ENCODE measurements around the gene GPRIN3.
A peak's percentile ranks its signal among the peaks of the same experiment; 100 is the strongest.
"Not testable (repeated sequence)": the region's sequence is repeated elsewhere in the genome, so short reads cannot be mapped to it uniquely, and the experiment has no call there.

The GPRIN3 gene

GRCh38 chr4:89288430-89288829 lies 19.2 kb downstream of the GPRIN3 start:
- DNase-seq = no peak

GRCh38 chr4:89287945-89288344 lies 19.7 kb downstream of the GPRIN3 start:
- no peak for DNase-seq

- DNase-seq = no peak
Observed at GRCh38 chr4:89285745-89286144, 21.9 kb downstream of the GPRIN3 start.

- DNase-seq = no peak
Observed at GRCh38 chr4:89284828-89285227, 22.8 kb downstream of the GPRIN3 start.

- no peak for DNase-seq
Observed at GRCh38 chr4:89284020-89284424, 23.6 kb downstream of the GPRIN3 start.

- DNase-seq = no peak
Observed at GRCh38 chr4:89283226-89284009, 24.2 kb downstream of the GPRIN3 start.

GRCh38 chr4:89279385-89279784 lies 28.2 kb downstream of the GPRIN3 start:
- DNase-seq = no peak

GRCh38 chr4:89277412-89277811 lies 30.2 kb downstream of the GPRIN3 start:
- no peak for DNase-seq

- DNase-seq = no peak
Observed at GRCh38 chr4:89276296-89276695, 31.3 kb downstream of the GPRIN3 start.

- DNase-seq = no peak
Observed at GRCh38 chr4:89275587-89275986, 32.0 kb downstream of the GPRIN3 start.

GRCh38 chr4:89273741-89274141 lies 33.9 kb downstream of the GPRIN3 start:
- DNase-seq = no peak

GRCh38 chr4:89270792-89271191 lies 36.8 kb downstream of the GPRIN3 start:
- DNase-seq = no peak

GRCh38 chr4:89269121-89269666 lies 38.4 kb downstream of the GPRIN3 start:
- no peak for DNase-seq

- DNase-seq = no peak
Observed at GRCh38 chr4:89268679-89269078, 38.9 kb downstream of the GPRIN3 start.

- DNase-seq = no peak
Observed at GRCh38 chr4:89267846-89268245, 39.8 kb downstream of the GPRIN3 start.

GRCh38 chr4:89267392-89267791 lies 40.2 kb downstream of the GPRIN3 start:
- no peak for DNase-seq

GRCh38 chr4:89266128-89266527 lies 41.5 kb downstream of the GPRIN3 start:
- no peak for DNase-seq

- no peak for DNase-seq
Observed at GRCh38 chr4:89263265-89263664, 44.3 kb downstream of the GPRIN3 start.

- no peak for DNase-seq
Observed at GRCh38 chr4:89259301-89260028, 48.1 kb downstream of the GPRIN3 start.

- no peak for DNase-seq
Observed at GRCh38 chr4:89258506-89258905, 49.1 kb downstream of the GPRIN3 start.

GRCh38 chr4:89257376-89257775 lies 50.2 kb downstream of the GPRIN3 start:
- DNase-seq = peak; percentile 7

- no peak for DNase-seq
Observed at GRCh38 chr4:89256203-89256800, 51.3 kb downstream of the GPRIN3 start.

GRCh38 chr4:89254847-89255246 lies 52.8 kb downstream of the GPRIN3 start:
- no peak for DNase-seq

GRCh38 chr4:89254347-89254746 lies 53.3 kb downstream of the GPRIN3 start:
- DNase-seq = not testable (repeated sequence)

All from midbrain (tissue), 1 donor.